GM12892 (cell line): ENCODE results near the gene MDM2.

Experiments
- POLR2A ChIP-seq: IDR thresholded peaks from 2 replicates; pipeline ENCODE4 v1.6.1; 2011; ENCODE audit warnings: low read depth, low read length, control low read depth
- POLR2AphosphoS5 ChIP-seq: IDR thresholded peaks from 2 replicates; pipeline ENCODE4 v1.6.1; 2011; ENCODE audit warnings: low read depth, low read length, control low read depth
- TAF1 ChIP-seq: IDR thresholded peaks from 2 replicates; pipeline ENCODE4 v1.6.1; 2011; ENCODE audit warnings: low read depth, mild to moderate bottlenecking, control low read depth, low read length, borderline replicate concordance

DNA sequence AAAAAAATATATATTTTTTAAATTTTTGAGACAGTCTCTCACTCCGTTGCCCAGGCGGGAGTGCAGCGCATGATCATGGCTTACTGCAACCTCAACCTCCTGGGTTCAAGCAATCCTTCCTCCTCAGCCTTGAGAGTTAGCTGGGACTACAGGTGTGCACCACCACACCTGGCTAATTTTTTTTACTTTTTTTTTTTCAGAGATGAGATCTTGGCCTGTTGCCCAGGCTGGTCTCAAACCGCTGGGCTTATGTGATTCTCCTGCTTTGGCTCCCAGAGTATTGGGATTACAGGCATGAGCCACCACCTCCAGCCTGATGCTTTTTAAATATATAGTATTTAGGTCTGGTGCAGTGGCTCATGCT lies 24.5 kb downstream of the MDM2 start:
- no peak for TF ChIP-seq POLR2AphosphoS5
- TF ChIP-seq TAF1: no peak
- TF ChIP-seq POLR2A: no peak
